Transverse colon (tissue), 4 donors: ENCODE results near the gene CLEC18A. TPM values are rescaled to one million over a fixed set of nuclear protein-coding genes. Genes with fewer than 3 reads are reported as not detected.

ENCODE experiments used
- DNase-seq: peaks from one replicate; pipeline ENCODE4 v3.0.0-alpha.2; 2019
- H3K27ac ChIP-seq, 4 donors: fragments of 200-600 bp; sonication (generic); 2 replicates each; pipeline ENCODE4 v1.5.1; 2016 to 2018; ENCODE audit warnings: inconsistent platforms in 4 of 4
- H3K27me3 ChIP-seq: fragments of 200-600 bp; sonication (generic); 2 replicates; pipeline ENCODE4 v1.5.1; 2017; ENCODE audit warnings: inconsistent platforms
- H3K36me3 ChIP-seq, 4 donors: fragments of 200-600 bp; sonication (generic); 2 replicates each; pipeline ENCODE4 v1.5.1; 2017 to 2019; ENCODE audit warnings: inconsistent platforms in 4 of 4
- H3K4me1 ChIP-seq, 4 donors: fragments of 200-600 bp; sonication (generic); 2 replicates each; pipeline ENCODE4 v1.5.1; 2017 to 2020; ENCODE audit warnings: inconsistent platforms in 4 of 4
- H3K4me3 ChIP-seq, 4 donors: fragments of 200-600 bp; sonication (generic); 1 replicate in 1 of 4; 2 replicates in 3 of 4; pipeline versions ENCODE4 v1.5.1 to v1.6.1; 2017 to 2019; ENCODE audit warnings: inconsistent platforms in 4 of 4
- H3K9me3 ChIP-seq, 2 donors: fragments of 200-600 bp; sonication (generic); 2 replicates each; pipeline ENCODE4 v1.5.1; 2017 to 2019; ENCODE audit warnings: inconsistent platforms in 2 of 2
- CTCF ChIP-seq, 5 experiments: fragments of 200-600 bp in 3 of 5; fragments of 450-650 bp in 2 of 5; sonication (generic) in 3 of 5; IDR thresholded peaks; 1 replicate in 2 of 5; 2 replicates in 3 of 5; pipeline ENCODE4 v1.5.1; 2016 to 2017; ENCODE audit warnings: antibody characterized with exemption in 5 of 5, inconsistent platforms in 3 of 5, mild to moderate bottlenecking in 2 of 5, moderate library complexity in 1 of 5
- EP300 ChIP-seq: sonication (generic); formaldehyde crosslinking; IDR thresholded peaks from one replicate; pipeline ENCODE4 v1.6.1; 2017; ENCODE audit warnings: antibody characterized with exemption, low read depth
- POLR2A ChIP-seq: fragments of 450-650 bp; IDR thresholded peaks from one replicate; pipeline ENCODE4 v1.6.1; 2016; ENCODE audit warnings: antibody characterized with exemption, mild to moderate bottlenecking, moderate library complexity
- POLR2AphosphoS5 ChIP-seq, 3 donors: sonication (generic); formaldehyde crosslinking; IDR thresholded peaks; one replicate each; pipeline ENCODE4 v1.6.1; 2016; ENCODE audit warnings: antibody characterized with exemption in 3 of 3
- WGBS, 2 donors: methylation state at CpG; one replicate each; pipeline ENCODE4 v1.1.5; 2018; ENCODE audit warnings: low coverage in 1 of 2; 5-methylcytosine and 5-hydroxymethylcytosine counted together
- in situ Hi-C, 4 donors: fragments of 200-750 bp; cut with MboI; loops; one replicate each; pipeline versions ENCODE4 v1.15.0 to v1.15.1; 2017; ENCODE audit warnings: low sequenced_read_pairs in 3 of 4, low pct_ligation_motif_present in 1 of 4, low pct_unique_long_range_greater_than_20kb in 1 of 4
- intact Hi-C: fragments of 100-400 bp; cut with DNase I; formaldehyde crosslinking; loops from one replicate; pipeline ENCODE4 v1.15.1; 2023; ENCODE audit warnings: low total_unique reads
- total RNA-seq, 4 donors: library from RNA; depleted of rRNA; stranded (reverse); fragments of >200 nt; gene quantifications; one replicate each; pipeline ENCODE4 v1.1.0, GENCODE V29; 2016

CLEC18A gene
- total RNA-seq, 4 donors from 2014 or later, result 0.40 to 7.8 (median 3.2) TPM

- Histone ChIP-seq H3K27ac (no peak overlapping the region), H3K4me1 (no peaks in the 10 kb centered on the region), H3K4me3 (no peak overlapping the region), H3K36me3 (peaks cover 0 to 66% (median 19%) of the 10 kb centered on the region in 4 donors), H3K9me3 (no peaks in the 10 kb centered on the region), H3K27me3 (no peaks in the 10 kb centered on the region)
- WGBS, 2 donors, result 98% methylated on average over 19 of the region's 19 CpGs; no CpG with 5 or more reads in 1 of the 2 donors
- DNase-seq, result no peak
- intact Hi-C loops (no loop called here), in situ Hi-C loops (loop anchor here in 1 of 4 donors (10.0 kb wide), 1 partner anchor 130 kb away; no protein-coding TSS in a partner anchor)
- TF ChIP-seq POLR2A, result no peak
- TF ChIP-seq CTCF (IDR thresholded peaks at IDR 0.05), result no peak
- no peak for TF ChIP-seq POLR2AphosphoS5 (IDR thresholded peaks at IDR 0.05)
- TF ChIP-seq EP300, result no peak
Observed at GRCh38 chr16:69935278-69935711, 15.8 kb upstream of the CLEC18A start.

GRCh38 chr16:69935740-69936139, 15.4 kb upstream of the CLEC18A start:
- 95% methylated on average over 9 of the region's 10 CpGs; no CpG with 5 or more reads in 1 of the 2 donors for WGBS, 2 donors
- Histone ChIP-seq H3K4me1 (no peaks in the 10 kb centered on the region), H3K36me3 (peaks cover 0 to 65% (median 19%) of the 10 kb centered on the region in 4 donors), H3K9me3 (no peaks in the 10 kb centered on the region), H3K4me3 (no peak overlapping the region), H3K27ac (no peak overlapping the region), H3K27me3 (no peaks in the 10 kb centered on the region)
- intact Hi-C loops, result no loop called here
- TF ChIP-seq EP300 (no peak), POLR2AphosphoS5 (IDR thresholded peaks at IDR 0.05) (no peak), POLR2A (no peak), CTCF (IDR thresholded peaks at IDR 0.05) (no peak)
- DNase-seq, result no peak
- in situ Hi-C loops, result loop anchor here in 1 of 4 donors (10.0 kb wide), 1 partner anchor 131 kb away; no protein-coding TSS in a partner anchor

- peaks cover 0 to 60% (median 18%) of the 10 kb centered on the region in 4 donors for H3K36me3 ChIP-seq
- in situ Hi-C loops (loop anchor here in 1 of 4 donors (10.0 kb wide), 1 partner anchor 131 kb away; no protein-coding TSS in a partner anchor), intact Hi-C loops (no loop called here)
- no peak for TF ChIP-seq EP300
- TF ChIP-seq POLR2AphosphoS5 (IDR thresholded peaks at IDR 0.05), result no peak
- no peak for TF ChIP-seq POLR2A
- no peak for TF ChIP-seq CTCF (IDR thresholded peaks at IDR 0.05)
- H3K4me3 ChIP-seq, result no peak overlapping the region
- no peaks in the 10 kb centered on the region for H3K27me3 ChIP-seq
- WGBS, 2 donors, result 88 to 94% methylated on average over 5 to 16 of the region's 16 CpGs
- H3K27ac ChIP-seq, result no peak overlapping the region
- H3K9me3 ChIP-seq, result no peaks in the 10 kb centered on the region
- no peaks in the 10 kb centered on the region for H3K4me1 ChIP-seq
- DNase-seq, result no peak
Observed at GRCh38 chr16:69936252-69936651, 14.9 kb upstream of the CLEC18A start.

GRCh38 chr16:69936751-69937211, 14.4 kb upstream of the CLEC18A start:
- no peak for DNase-seq
- in situ Hi-C loops (loop anchor here in 1 of 4 donors (10.0 kb wide), 1 partner anchor 132 kb away; no protein-coding TSS in a partner anchor), intact Hi-C loops (no loop called here)
- WGBS, 2 donors, result 94 to 100% methylated on average over 2 to 21 of the region's 21 CpGs
- no peaks in the 10 kb centered on the region for H3K4me1 ChIP-seq
- no peak overlapping the region for H3K27ac ChIP-seq
- no peak for TF ChIP-seq POLR2A
- H3K36me3 ChIP-seq, result peaks cover 0 to 55% (median 16%) of the 10 kb centered on the region in 4 donors
- no peaks in the 10 kb centered on the region for H3K27me3 ChIP-seq
- H3K9me3 ChIP-seq, result no peaks in the 10 kb centered on the region
- H3K4me3 ChIP-seq, result no peak overlapping the region
